DOHH2 (cell line): ENCODE measurements around the gene KRT84.

ENCODE experiments used
- H3F3A ChIP-seq: fragments of 200-600 bp; sonication (generic), shearing (Covaris generic); 2 replicates; pipeline ENCODE4 v1.6.0; 2016; ENCODE audit warnings: antibody characterized with exemption, mild to moderate bottlenecking; ENCODE audit not compliant: control insufficient read depth, insufficient read depth
- H3K27ac ChIP-seq: fragments of 200-600 bp; sonication (generic); 2 replicates; pipeline ENCODE4 v1.5.1; 2014; ENCODE audit warnings: low read depth, mild to moderate bottlenecking, low read length, moderate library complexity
- H3K27me3 ChIP-seq: fragments of 200-600 bp; sonication (generic); 2 replicates; pipeline ENCODE4 v1.6.1; 2014; ENCODE audit warnings: mild to moderate bottlenecking, low read length, mixed read lengths; ENCODE audit not compliant: control insufficient read depth
- H3K36me3 ChIP-seq: fragments of 200-600 bp; sonication (generic); 2 replicates; pipeline ENCODE4 v1.6.1; 2014; ENCODE audit warnings: mild to moderate bottlenecking, low read length, moderate library complexity, mixed read lengths; ENCODE audit not compliant: control insufficient read depth
- H3K4me1 ChIP-seq: fragments of 200-600 bp; sonication (generic); 2 replicates; pipeline ENCODE4 v1.6.1; 2014; ENCODE audit warnings: mild to moderate bottlenecking, low read length, mixed read lengths; ENCODE audit not compliant: control insufficient read depth
- H3K4me2 ChIP-seq: fragments of 200-600 bp; sonication (generic); 2 replicates; pipeline ENCODE4 v1.6.0; 2014; ENCODE audit warnings: mild to moderate bottlenecking, low read length, moderate library complexity
- H3K4me3 ChIP-seq: fragments of 200-600 bp; sonication (generic); 2 replicates; pipeline ENCODE4 v1.5.1; 2014; ENCODE audit warnings: mild to moderate bottlenecking, low read length, mixed read lengths
- H3K79me2 ChIP-seq: fragments of 200-600 bp; sonication (generic); 2 replicates; pipeline ENCODE4 v1.6.1; 2014; ENCODE audit warnings: mild to moderate bottlenecking, low read length, mixed read lengths; ENCODE audit not compliant: control insufficient read depth
- H3K9me2 ChIP-seq: fragments of 200-600 bp; sonication (generic); replicated peaks from 2 replicates; pipeline ENCODE4 v1.6.1; 2014; ENCODE audit warnings: mild to moderate bottlenecking, low read length, mixed read lengths; ENCODE audit not compliant: control insufficient read depth
- H3K9me3 ChIP-seq: fragments of 200-600 bp; sonication (generic); 2 replicates; pipeline ENCODE4 v1.6.1; 2014; ENCODE audit warnings: antibody characterized with exemption, low read length, mixed read lengths; ENCODE audit not compliant: control insufficient read depth, insufficient read depth
- H4K20me1 ChIP-seq: fragments of 200-600 bp; sonication (generic); 2 replicates; pipeline ENCODE4 v1.6.0; 2014; ENCODE audit warnings: low read depth, mild to moderate bottlenecking, antibody characterized with exemption, low read length, moderate library complexity; ENCODE audit not compliant: control insufficient read depth, insufficient read depth
- EZH2phosphoT487 ChIP-seq: fragments of 200-600 bp; sonication (generic); IDR thresholded peaks from 2 replicates; pipeline ENCODE4 v1.6.1; 2017; ENCODE audit warnings: borderline replicate concordance, mild to moderate bottlenecking, antibody characterized with exemption, low read length, moderate library complexity, mixed read lengths
- TF ChIP-seq, protein P1 (sequence below): fragments of 200-600 bp; sonication (generic); IDR thresholded peaks from one replicate; pipeline ENCODE4 v1.5.1; 2014; ENCODE audit warnings: antibody characterized with exemption, mild to moderate bottlenecking, low read depth, low read length; ENCODE audit not compliant: poor library complexity, severe bottlenecking

Gene KRT84

DNA sequence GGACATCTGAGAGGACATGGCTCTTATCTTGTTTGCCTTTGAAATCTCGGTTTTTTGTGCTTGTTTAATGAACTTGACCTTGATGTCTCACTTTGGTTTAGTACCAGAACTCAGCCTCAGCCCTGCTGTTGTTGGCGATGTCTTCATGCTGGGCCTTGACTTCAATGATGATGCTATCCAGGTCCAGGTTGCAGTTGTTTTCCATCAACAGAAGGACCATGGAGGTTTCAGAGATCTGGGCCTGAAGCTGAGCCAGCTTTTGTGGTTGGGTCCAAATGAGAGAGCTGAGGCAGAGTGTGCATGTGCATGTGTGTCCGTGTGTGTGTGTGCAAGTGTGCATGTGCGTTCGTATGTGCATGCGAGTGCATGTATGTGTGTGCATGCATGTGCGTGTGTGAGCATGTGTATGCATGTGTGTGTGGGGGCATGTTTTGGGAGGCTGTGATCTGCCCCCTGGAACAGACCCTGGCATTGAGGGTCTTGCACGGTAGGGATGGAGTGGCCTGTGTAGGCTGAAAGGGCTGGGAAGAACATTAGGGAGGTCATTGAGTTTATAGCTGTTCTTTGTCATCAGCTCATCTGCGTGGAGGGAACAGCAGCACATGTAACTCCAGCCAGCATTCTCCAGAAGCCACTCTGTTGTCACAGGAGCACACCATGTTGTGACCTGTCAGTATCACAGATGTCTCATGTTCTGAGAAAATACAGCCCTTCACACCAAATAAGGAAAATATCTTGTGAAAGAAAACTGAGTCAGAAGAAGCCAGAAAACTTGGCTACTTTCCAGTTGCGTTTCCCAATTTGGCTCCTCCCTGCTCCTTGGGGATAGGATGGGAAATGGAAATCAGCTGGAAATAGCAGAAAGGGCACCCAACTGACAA is 30.7 kb upstream of the KRT84 start:
- Histone ChIP-seq H3K36me3 (no peaks in the 10 kb centered on the region), H3F3A (no peaks in the 10 kb centered on the region), H3K9me2 (no peaks in the 10 kb centered on the region), H3K27me3 (0 out of 2 replicates have a peak, but pooled peaks cover 4% of the 10 kb centered on the region), H3K4me3 (no peak overlapping the region), H3K4me1 (no peaks in the 10 kb centered on the region), H4K20me1 (no peaks in the 10 kb centered on the region), H3K27ac (no peak overlapping the region), H3K79me2 (no peaks in the 10 kb centered on the region), H3K4me2 (no peak overlapping the region), H3K9me3 (no peaks in the 10 kb centered on the region)
- TF ChIP-seq, protein P1, sequence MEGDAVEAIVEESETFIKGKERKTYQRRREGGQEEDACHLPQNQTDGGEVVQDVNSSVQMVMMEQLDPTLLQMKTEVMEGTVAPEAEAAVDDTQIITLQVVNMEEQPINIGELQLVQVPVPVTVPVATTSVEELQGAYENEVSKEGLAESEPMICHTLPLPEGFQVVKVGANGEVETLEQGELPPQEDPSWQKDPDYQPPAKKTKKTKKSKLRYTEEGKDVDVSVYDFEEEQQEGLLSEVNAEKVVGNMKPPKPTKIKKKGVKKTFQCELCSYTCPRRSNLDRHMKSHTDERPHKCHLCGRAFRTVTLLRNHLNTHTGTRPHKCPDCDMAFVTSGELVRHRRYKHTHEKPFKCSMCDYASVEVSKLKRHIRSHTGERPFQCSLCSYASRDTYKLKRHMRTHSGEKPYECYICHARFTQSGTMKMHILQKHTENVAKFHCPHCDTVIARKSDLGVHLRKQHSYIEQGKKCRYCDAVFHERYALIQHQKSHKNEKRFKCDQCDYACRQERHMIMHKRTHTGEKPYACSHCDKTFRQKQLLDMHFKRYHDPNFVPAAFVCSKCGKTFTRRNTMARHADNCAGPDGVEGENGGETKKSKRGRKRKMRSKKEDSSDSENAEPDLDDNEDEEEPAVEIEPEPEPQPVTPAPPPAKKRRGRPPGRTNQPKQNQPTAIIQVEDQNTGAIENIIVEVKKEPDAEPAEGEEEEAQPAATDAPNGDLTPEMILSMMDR, result no peak
- TF ChIP-seq EZH2phosphoT487, result no peak

DNA sequence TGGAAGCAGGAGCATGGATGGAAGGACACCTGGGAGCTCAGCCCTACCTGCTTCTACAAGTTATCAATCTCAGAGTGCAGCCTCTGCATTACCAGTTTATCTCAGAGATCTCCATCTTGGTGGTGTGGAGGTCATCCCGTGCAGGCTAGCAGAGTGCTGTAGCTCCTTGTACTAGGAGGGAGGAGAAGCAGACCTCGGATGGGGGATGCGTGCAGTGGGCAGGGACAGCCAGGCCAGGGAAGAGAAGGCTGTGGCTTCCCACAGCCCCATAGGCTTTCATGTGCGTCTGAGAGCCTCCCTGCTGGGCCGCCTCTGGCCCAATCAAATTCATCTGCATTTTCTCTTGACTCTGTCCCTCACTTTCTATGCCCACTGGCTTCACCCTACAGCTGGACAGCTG is 29.5 kb upstream of the KRT84 start:
- no peaks in the 10 kb centered on the region for H4K20me1 ChIP-seq
- H3K4me3 ChIP-seq, result no peak overlapping the region
- TF ChIP-seq, protein P1, result no peak
- TF ChIP-seq EZH2phosphoT487, result no peak
- no peaks in the 10 kb centered on the region for H3K27me3 ChIP-seq
- no peaks in the 10 kb centered on the region for H3K4me1 ChIP-seq
- H3K9me2 ChIP-seq, result no peaks in the 10 kb centered on the region
- H3K27ac ChIP-seq, result no peak overlapping the region
- no peaks in the 10 kb centered on the region for H3K36me3 ChIP-seq
- no peak overlapping the region for H3K4me2 ChIP-seq
- H3F3A ChIP-seq, result no peaks in the 10 kb centered on the region
- H3K79me2 ChIP-seq, result no peaks in the 10 kb centered on the region
- H3K9me3 ChIP-seq, result no peaks in the 10 kb centered on the region

DNA sequence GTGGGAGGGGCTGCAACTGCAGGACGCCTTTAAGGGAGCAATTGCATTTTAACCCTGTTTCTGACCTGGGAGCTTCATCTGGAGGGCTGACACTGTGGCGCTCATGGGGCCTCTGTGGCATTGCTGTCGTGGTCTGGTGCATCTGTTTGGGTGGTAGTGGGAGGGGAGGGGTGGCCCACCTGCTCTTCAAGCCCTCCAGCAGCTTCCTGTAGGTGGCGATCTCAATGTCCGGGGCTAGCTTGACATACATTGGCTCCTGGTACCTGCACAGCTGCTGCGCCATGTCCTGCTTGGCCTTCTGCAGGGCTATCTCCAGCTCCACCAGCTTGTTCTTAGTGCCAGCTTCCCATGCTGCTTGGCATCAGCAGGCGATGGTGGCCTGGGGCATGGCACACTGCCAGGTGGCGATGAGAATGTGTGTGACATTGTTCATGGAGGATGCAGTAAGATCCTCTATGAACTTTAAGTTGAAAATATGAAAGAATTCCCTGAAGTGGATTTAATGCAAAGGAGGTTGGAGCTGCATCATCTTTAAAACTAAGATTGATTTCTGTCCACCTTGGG is 28.4 kb upstream of the KRT84 start:
- TF ChIP-seq, protein P1, result peak; percentile 40
- no peak for TF ChIP-seq EZH2phosphoT487
- Histone ChIP-seq H3K79me2 (no peaks in the 10 kb centered on the region), H3K4me2 (no peak overlapping the region), H4K20me1 (no peaks in the 10 kb centered on the region), H3K4me1 (no peaks in the 10 kb centered on the region), H3K4me3 (no peak overlapping the region), H3F3A (no peaks in the 10 kb centered on the region), H3K9me3 (no peaks in the 10 kb centered on the region), H3K27me3 (no peaks in the 10 kb centered on the region), H3K36me3 (no peaks in the 10 kb centered on the region), H3K27ac (no peak overlapping the region), H3K9me2 (no peaks in the 10 kb centered on the region)
